GM23338 (cell line): ENCODE measurements around the gene CFAP58. TPM values are rescaled to one million over a fixed set of nuclear protein-coding genes. Genes with fewer than 3 reads are reported as not detected.

Source experiments
- ATAC-seq: fragments of 200-7000 bp; cut with Tn5 transposase; 3 replicates; pipeline ENCODE4 v1.9.1; 2020
- DNase-seq: peaks from one replicate; pipeline ENCODE4 v3.0.0-alpha.2; 2015; ENCODE audit warnings: low spot score
- H2AFZ ChIP-seq: fragments of 200-600 bp; sonication (generic); 2 replicates; pipeline ENCODE4 v1.8.0; 2016; ENCODE audit warnings: antibody characterized with exemption, mild to moderate bottlenecking, moderate library complexity
- H3F3A ChIP-seq: fragments of 200-600 bp; sonication (generic); replicated peaks from 2 replicates; pipeline ENCODE4 v1.8.0; 2017; ENCODE audit warnings: antibody characterized with exemption, mixed run types, low read depth
- H3K27ac ChIP-seq: fragments of 200-600 bp; sonication (generic); 2 replicates; pipeline ENCODE4 v1.6.1; 2016; ENCODE audit warnings: low read depth
- H3K27me3 ChIP-seq: fragments of 200-600 bp; sonication (generic); 2 replicates; pipeline ENCODE4 v1.8.0; 2016; ENCODE audit warnings: mild to moderate bottlenecking, mixed run types, moderate library complexity; ENCODE audit not compliant: insufficient read depth
- H3K36me3 ChIP-seq: fragments of 200-600 bp; sonication (generic); 2 replicates; pipeline ENCODE4 v1.8.0; 2016; ENCODE audit warnings: mild to moderate bottlenecking; ENCODE audit not compliant: insufficient read depth
- H3K4me1 ChIP-seq: fragments of 200-600 bp; sonication (generic); 2 replicates; pipeline ENCODE4 v1.8.0; 2016; ENCODE audit warnings: mild to moderate bottlenecking, moderate library complexity; ENCODE audit not compliant: insufficient read depth
- H3K4me2 ChIP-seq: fragments of 200-600 bp; sonication (generic); 2 replicates; pipeline ENCODE4 v1.7.1; 2017; ENCODE audit warnings: mixed run types
- H3K4me3 ChIP-seq: fragments of 200-600 bp; sonication (generic); 2 replicates; pipeline ENCODE4 v1.6.1; 2016; ENCODE audit warnings: mixed run types
- H3K79me2 ChIP-seq: fragments of 200-600 bp; sonication (generic); replicated peaks from 2 replicates; pipeline ENCODE4 v1.8.0; 2017; ENCODE audit warnings: mild to moderate bottlenecking; ENCODE audit not compliant: insufficient read depth
- H3K9me2 ChIP-seq: fragments of 200-600 bp; sonication (generic); 2 replicates; pipeline ENCODE4 v1.8.0; 2017; ENCODE audit not compliant: insufficient read depth
- H4K20me1 ChIP-seq: fragments of 200-600 bp; sonication (generic); replicated peaks from 2 replicates; pipeline ENCODE4 v1.8.0; 2017; ENCODE audit warnings: mild to moderate bottlenecking; ENCODE audit not compliant: insufficient read depth
- H3K27ac Mint-ChIP-seq: 2 replicates; pipeline ENCODE4 v1.8.0; 2020; ENCODE audit warnings: inconsistent platforms, mild to moderate bottlenecking, moderate library complexity, mixed read lengths
- H3K27me3 Mint-ChIP-seq: 3 replicates; pipeline ENCODE4 v1.8.0; 2022; ENCODE audit warnings: low read depth, mild to moderate bottlenecking, moderate library complexity, mixed read lengths, inconsistent platforms; ENCODE audit not compliant: insufficient read depth, poor library complexity
- H3K36me3 Mint-ChIP-seq: 3 replicates; pipeline ENCODE4 v1.8.0; 2021; ENCODE audit warnings: low read depth, mild to moderate bottlenecking, inconsistent platforms, moderate library complexity, mixed read lengths
- H3K4me1 Mint-ChIP-seq: 3 replicates; pipeline ENCODE4 v1.8.0; 2020; ENCODE audit warnings: mild to moderate bottlenecking, inconsistent platforms, mixed read lengths
- H3K4me3 Mint-ChIP-seq: 3 replicates; pipeline ENCODE4 v1.8.0; 2021; ENCODE audit warnings: moderate library complexity, mild to moderate bottlenecking, inconsistent platforms, mixed read lengths
- H3K9me3 Mint-ChIP-seq: 3 replicates; pipeline ENCODE4 v1.8.0; 2020; ENCODE audit warnings: moderate library complexity, mild to moderate bottlenecking, inconsistent platforms, mixed read lengths
- CREB1 ChIP-seq: fragments of 250-450 bp; sonication (Bioruptor Pico); IDR thresholded peaks from 2 replicates; pipeline ENCODE4 v1.5.0; 2020; ENCODE audit warnings: low read depth, mild to moderate bottlenecking, moderate library complexity
- CTCF ChIP-seq, 2 experiments: fragments of 200-600 bp in 1 of 2; sonication (generic) in 1 of 2; conservative IDR thresholded peaks; 2 replicates each; pipeline versions ENCODE4 v1.5.1 to v1.6.1; 2016 to 2017; ENCODE audit warnings: antibody characterized with exemption in 2 of 2, low read depth in 2 of 2, mild to moderate bottlenecking in 2 of 2, moderate library complexity in 1 of 2
- EZH2 ChIP-seq: fragments of 200-600 bp; sonication (generic); IDR thresholded peaks from one replicate; pipeline ENCODE4 v1.8.0; 2017; ENCODE audit warnings: antibody characterized with exemption, mild to moderate bottlenecking, low read depth; ENCODE audit not compliant: unreplicated experiment
- EZH2phosphoT487 ChIP-seq: fragments of 200-600 bp; sonication (generic); IDR thresholded peaks from one replicate; pipeline ENCODE4 v1.8.1; 2018; ENCODE audit warnings: antibody characterized with exemption; ENCODE audit not compliant: unreplicated experiment
- JUNB ChIP-seq: IDR thresholded peaks from one replicate; pipeline ENCODE4 v1.6.1; 2016; ENCODE audit warnings: antibody characterized with exemption; ENCODE audit not compliant: unreplicated experiment
- NANOG ChIP-seq: IDR thresholded peaks from 2 replicates; pipeline ENCODE4 v1.6.1; 2016; ENCODE audit warnings: antibody characterized with exemption, borderline replicate concordance
- REST ChIP-seq: IDR thresholded peaks from one replicate; pipeline ENCODE4 v1.6.1; 2018; ENCODE audit warnings: antibody characterized with exemption; ENCODE audit not compliant: unreplicated experiment
- ZNF331 ChIP-seq: fragments of 250-450 bp; sonication (Bioruptor Pico); IDR thresholded peaks from 2 replicates; pipeline ENCODE4 v1.5.0; 2020; ENCODE audit warnings: low read depth, mild to moderate bottlenecking, moderate library complexity
- polyA plus RNA-seq: library from polyadenylated mRNA; unstranded; fragments of >200 nt; fragmentation: Nextera tagmentation; extraction: Ambion mirVana; gene quantifications from 2 replicates; pipeline ENCODE4 v1.2.1, GENCODE V29; 2016
- total RNA-seq: library from RNA; depleted of rRNA; stranded (reverse); fragments of >200 nt; shearing (Covaris generic); gene quantifications from 2 replicates; pipeline ENCODE4 v1.2.3, GENCODE V29; 2014

Gene CFAP58
- total and polyA plus RNA-seq, 2 experiments from 2014 or later = 0.63 to 0.89 TPM

- TF ChIP-seq JUNB (no peak), CTCF (conservative IDR thresholded peaks at IDR 0.05; ENCODE audit: low read depth in 2 of 2) (no peak), NANOG (no peak), REST (no peak), EZH2phosphoT487 (no peak)
Measured at GRCh38 chr10:104472957-104473745, 119.5 kb downstream of the CFAP58 start (continued).

GRCh38 chr10:104478380-104478779, 124.7 kb downstream of the CFAP58 start:
- 0 out of 2 replicates have a peak, but pooled peaks cover 4% of the 10 kb centered on the region for H3K9me2 ChIP-seq
- no peak overlapping the region for H3K4me2 ChIP-seq
- no peak overlapping the region for H3K27ac Mint-ChIP-seq
- H3K4me1 ChIP-seq = no peaks in the 10 kb centered on the region
- no peaks in the 10 kb centered on the region for H3F3A ChIP-seq
- no peaks in the 10 kb centered on the region for H3K79me2 ChIP-seq
- no peak overlapping the region for H3K4me3 ChIP-seq
- H3K4me3 Mint-ChIP-seq = no peak overlapping the region
- H2AFZ ChIP-seq = 0 out of 2 replicates have a peak overlapping the region, but pooled peaks have one; percentile 23
- peaks cover 2% of the 10 kb centered on the region for H3K27me3 Mint-ChIP-seq
- H3K36me3 Mint-ChIP-seq = peaks cover 4% of the 10 kb centered on the region; the same call in 2 of the 3 replicates
- H4K20me1 ChIP-seq = no peaks in the 10 kb centered on the region
- H3K4me1 Mint-ChIP-seq = no peaks in the 10 kb centered on the region; the same call in 2 of the 3 replicates
- peaks cover 5% of the 10 kb centered on the region for H3K9me3 Mint-ChIP-seq
- no peak for TF ChIP-seq CREB1 (CRISPR knock-in tag)
- no peak for TF ChIP-seq EZH2phosphoT487
- no peak for TF ChIP-seq REST
- no peak for TF ChIP-seq CTCF (conservative IDR thresholded peaks at IDR 0.05; ENCODE audit: low read depth in 2 of 2)
- TF ChIP-seq ZNF331 (CRISPR knock-in tag) = no peak
- no peak for TF ChIP-seq EZH2
- DNase-seq = no peak
- no peaks in the 10 kb centered on the region for H3K36me3 ChIP-seq
- no peak overlapping the region for H3K27ac ChIP-seq
- ATAC-seq = no peak
- no peaks in the 10 kb centered on the region for H3K27me3 ChIP-seq
